Keratinocyte (primary cell): Measurements from ENCODE around the gene ZNF839.
A peak's percentile ranks its signal among the peaks of the same experiment; 100 is the strongest.

Source experiments
- EZH2 ChIP-seq: IDR thresholded peaks from one replicate; pipeline ENCODE4 v1.6.1; 2012; ENCODE audit warnings: inconsistent platforms, mild to moderate bottlenecking, low read length, moderate library complexity
- TF ChIP-seq, protein P1 (sequence below), 3 experiments: IDR thresholded peaks in 1 of 3; conservative IDR thresholded peaks in 1 of 3; optimal IDR thresholded peaks in 1 of 3; 2 replicates in 2 of 3; 3 replicates in 1 of 3; pipeline versions ENCODE3 to v1.5.1; 2011; ENCODE audit warnings: low read length in 3 of 3, mild to moderate bottlenecking in 3 of 3, moderate library complexity in 2 of 3, control low read depth in 1 of 3, inconsistent platforms in 1 of 3; ENCODE audit not compliant: insufficient read depth in 2 of 3; ENCODE audit errors: extremely low read depth in 1 of 3

DNA sequence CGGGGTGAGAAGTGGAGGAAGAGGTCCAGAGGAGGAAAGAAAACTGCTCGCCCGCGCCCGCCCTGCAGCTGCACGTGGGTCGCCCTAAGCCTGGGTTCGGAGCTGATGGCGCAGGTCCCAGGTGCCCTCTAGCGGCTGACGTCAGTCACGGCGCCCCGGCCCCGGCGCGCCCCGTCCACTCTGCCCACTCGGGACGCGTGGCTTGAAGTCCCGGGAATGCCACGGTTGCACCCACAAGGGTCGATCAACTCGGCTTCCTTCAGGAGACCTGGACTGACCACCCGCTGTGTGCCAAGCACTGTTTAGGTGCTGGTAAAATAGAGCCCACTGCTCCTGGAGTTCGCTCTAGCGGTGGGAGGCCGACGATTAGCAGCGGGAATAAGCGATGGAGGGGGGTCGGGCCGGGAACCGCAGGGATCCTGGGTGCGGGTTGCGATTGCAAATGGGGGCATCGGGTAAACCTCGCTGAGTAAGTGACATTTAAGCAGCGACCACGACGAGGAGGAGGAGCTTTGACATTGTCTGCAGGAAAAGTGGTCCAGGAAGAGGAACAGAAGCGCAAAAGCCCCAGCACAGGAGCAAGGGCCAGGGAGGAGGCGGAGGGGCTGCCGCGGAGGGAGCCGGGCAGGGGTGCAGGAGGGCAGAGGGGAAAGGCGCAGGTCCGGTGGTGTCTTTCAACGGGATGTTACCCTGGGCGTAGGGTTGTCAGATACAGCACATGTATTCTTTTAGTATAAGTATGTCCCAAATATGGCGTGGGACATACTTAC lies 5.1 kb upstream of the ZNF839 start:
- TF ChIP-seq, protein P1, sequence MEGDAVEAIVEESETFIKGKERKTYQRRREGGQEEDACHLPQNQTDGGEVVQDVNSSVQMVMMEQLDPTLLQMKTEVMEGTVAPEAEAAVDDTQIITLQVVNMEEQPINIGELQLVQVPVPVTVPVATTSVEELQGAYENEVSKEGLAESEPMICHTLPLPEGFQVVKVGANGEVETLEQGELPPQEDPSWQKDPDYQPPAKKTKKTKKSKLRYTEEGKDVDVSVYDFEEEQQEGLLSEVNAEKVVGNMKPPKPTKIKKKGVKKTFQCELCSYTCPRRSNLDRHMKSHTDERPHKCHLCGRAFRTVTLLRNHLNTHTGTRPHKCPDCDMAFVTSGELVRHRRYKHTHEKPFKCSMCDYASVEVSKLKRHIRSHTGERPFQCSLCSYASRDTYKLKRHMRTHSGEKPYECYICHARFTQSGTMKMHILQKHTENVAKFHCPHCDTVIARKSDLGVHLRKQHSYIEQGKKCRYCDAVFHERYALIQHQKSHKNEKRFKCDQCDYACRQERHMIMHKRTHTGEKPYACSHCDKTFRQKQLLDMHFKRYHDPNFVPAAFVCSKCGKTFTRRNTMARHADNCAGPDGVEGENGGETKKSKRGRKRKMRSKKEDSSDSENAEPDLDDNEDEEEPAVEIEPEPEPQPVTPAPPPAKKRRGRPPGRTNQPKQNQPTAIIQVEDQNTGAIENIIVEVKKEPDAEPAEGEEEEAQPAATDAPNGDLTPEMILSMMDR (optimal IDR thresholded peaks at IDR 0.05 in 1 of 3, IDR thresholded peaks at IDR 0.05 in 1 of 3, conservative IDR thresholded peaks at IDR 0.05 in 1 of 3; ENCODE audit: extremely low read depth in 1 of 3, insufficient read depth in 2 of 3, low read length in 3 of 3): peak; percentile 80 to 99 (median 98)
- TF ChIP-seq EZH2: no peak
